ENCODE data around the gene ABCC2. TPM values are rescaled to one million over a fixed set of nuclear protein-coding genes. Genes with fewer than 3 reads are reported as not detected.

Gene ABCC2
- total RNA-seq, 1 donor from 2014 or later, result 0.36 TPM

Other genes starting within 250 kb of the ABCC2 start
- gene NKX2-3, start 249.7 kb upstream of the ABCC2 start, total RNA-seq, result 0.12 TPM
- gene SLC25A28, start 162.2 kb upstream of the ABCC2 start, total RNA-seq, result 35.8 TPM
- 16.0 TPM for gene ENTPD7, start 123.1 kb upstream of the ABCC2 start, total RNA-seq
- gene COX15, start 50.5 kb upstream of the ABCC2 start, total RNA-seq, result 28.5 TPM
- 14.0 TPM for gene CUTC, start 50.4 kb upstream of the ABCC2 start, total RNA-seq
- gene DNMBP, start 227.3 kb downstream of the ABCC2 start, total RNA-seq, result 12.4 TPM

All from esophagus mucosa (tissue), 1 donor.